Activated CD4-positive, alpha-beta T cell treated with anti-CD3 and anti-CD28 coated beads, Interleukin-2, amount 50 U/mL, for 1 hour (primary cell): ENCODE data around the gene SLC7A6.
A peak's percentile ranks its signal among the peaks of the same experiment; 100 is the strongest.

Source experiments
- DNase-seq: peaks from one replicate; pipeline ENCODE4 v3.0.0-alpha.2; 2020

SLC7A6 gene

DNA sequence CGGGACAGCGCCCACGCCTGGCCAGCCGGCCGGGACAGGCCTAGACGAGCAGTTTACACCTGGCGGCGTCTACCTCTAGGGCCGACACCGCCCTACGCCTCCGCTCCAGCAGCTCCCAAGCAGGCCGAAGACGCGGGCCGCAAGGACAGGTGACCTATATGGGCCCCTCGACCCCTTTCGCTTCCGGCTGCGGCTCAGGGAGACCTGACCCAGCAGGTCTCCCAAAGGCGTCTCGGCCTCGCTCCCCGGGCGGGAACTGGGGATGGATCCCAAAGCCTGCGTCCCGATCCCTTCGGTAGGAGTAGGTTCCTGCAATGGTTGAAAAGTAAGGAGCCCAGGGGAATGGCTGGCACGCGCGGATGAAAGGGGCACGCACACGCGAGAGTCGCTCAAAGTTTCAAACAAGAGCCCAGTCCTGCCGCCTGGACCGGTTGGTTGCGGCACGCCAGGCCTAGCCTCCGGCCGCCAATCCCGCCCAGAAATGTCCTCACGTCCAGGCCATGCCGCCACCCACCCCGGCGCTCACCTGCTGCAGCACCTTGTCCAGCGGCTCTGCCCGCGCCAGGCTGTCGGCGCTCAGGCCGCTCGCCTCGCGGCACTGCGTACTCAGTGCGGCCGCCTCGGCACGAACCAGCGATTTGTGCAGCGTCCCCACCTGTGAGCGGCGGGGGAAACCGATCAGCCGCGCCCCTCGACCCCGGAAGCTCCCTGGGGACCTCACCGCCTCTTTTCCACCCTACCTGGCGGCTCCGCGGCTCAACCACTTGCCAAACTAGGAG, 29.0 kb upstream of the SLC7A6 start:
- no peak for DNase-seq

DNA sequence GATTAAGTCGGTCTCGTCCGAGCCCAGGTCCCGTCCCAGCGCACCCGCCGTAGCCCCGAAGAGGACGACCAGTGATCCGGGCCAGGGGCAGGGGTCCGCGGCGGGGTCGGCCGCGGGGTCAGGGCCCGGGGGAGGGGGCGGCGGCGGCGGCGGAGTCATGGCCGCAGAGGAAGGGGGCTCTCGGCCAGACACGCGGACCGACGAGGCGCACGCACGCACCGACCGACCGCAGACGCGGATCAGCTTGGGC, 28.5 kb upstream of the SLC7A6 start, which contains the start of gene ESRP2:
Gene ESRP2 (minus strand): TSS at position 241 of the 250 bp plus-strand sequence. CDS start 82 bp downstream, at position 159.
- DNase-seq, result no peak

DNA sequence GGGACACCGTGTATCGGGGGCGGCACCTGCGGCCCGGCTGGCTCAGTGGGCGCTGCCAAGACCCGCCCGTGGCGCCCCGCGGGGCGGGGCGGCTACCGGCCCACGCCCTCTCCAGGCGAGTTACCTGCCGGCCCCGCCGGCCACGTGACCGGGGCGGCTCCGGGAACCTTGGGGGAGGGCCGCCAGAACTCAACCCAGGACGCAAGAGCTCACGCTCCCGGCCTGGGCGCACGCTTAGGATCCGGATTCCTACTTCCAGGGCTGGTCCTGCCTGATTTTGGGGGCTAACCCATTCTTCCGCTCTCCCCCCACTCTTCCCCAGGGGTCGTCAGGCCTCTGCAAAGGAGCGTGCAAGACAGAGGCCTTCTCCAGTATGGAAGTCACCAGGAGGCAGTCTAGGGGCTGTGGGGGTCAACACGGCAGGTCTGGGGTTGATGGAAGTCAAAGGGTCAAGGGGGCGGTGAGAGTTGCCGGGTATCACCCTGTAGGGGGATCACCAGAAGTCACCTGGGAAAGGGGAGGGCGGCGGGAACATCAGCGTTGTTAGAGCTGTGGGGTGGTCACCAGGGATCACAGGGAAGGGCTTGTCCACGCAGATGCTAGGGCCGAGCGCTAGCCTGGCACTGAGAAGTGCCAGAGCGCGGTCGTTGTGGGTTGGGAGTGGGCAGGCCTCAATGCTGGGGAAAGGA, 28.0 kb upstream of the SLC7A6 start:
- no peak for DNase-seq

GRCh38 chr16:68236826-68237242, 27.5 kb upstream of the SLC7A6 start:
- DNase-seq, result no peak

DNA sequence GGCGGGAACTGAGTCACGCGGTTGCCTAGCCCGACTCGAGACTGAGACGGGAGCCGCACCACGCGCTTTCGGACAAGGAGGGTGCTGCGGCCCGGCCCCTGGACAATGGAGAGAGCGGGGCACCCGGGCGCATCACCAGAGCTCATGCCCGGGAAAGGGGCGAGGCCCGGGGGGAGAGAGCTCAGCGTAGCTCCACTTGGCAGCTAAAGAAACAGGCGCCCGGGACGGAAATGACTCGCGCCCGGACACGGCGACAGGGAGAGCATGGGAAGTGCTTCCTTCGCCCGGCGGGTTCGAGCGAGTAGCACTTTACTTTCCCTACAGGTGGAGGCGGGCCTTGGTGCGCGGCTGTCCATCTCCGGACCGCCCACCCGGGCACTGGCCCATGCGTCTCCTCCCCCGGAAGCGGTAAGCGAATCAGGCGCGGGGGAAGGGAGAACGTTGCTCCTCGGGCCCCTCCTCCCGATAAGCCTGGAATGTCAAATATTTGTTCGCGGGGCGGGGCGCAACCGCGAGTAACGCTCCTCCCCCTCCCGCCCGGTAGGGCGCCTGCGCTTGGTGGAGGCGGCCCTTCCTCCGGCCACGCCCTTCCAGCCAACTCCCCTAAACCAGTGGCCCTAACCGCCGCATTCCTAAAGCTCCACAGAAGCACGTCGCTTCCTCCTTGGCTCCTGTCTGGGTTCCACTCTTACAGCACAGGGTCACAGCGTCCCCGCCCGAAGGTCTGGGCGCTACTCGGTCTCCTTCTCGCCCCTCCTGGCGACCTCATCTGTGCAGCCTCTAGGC, 26.9 kb upstream of the SLC7A6 start:
- peak; percentile 83 for DNase-seq

DNA sequence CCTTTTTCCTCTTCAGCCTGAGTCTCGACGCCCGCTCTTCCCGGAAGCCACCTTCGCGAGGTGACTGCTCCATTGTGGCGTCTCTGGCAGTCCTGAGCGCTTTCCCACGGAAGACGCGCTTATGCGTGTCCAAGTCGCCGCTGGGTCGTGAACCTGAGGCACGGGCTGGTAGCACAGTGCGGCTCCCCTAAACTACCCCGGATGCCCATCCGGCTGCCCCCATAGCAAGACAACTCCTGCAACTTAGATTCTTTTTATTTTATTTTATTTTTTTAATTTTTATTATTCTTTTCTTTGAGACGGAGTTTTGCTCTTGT, 26.3 kb upstream of the SLC7A6 start:
- DNase-seq, result no peak

DNA sequence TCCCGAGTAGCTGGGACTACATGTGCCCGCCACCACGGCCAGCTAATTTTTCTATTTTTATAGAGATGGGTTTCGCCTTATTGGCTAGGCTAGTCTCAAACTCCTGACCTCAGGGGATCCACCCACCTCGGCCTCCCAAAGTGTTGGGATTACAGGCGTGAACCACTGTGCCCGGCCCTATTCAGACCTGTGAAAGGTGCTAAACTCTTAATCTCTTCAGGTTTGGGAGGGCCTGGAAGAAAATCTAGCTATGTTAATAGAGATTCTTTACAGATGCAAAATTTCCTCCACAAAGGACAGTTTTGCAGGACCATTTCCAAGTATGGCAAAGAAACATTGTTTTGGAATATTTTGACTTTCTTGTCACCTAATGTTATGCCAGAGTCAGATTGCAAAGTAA, 22.2 kb upstream of the SLC7A6 start:
- DNase-seq, result no peak

DNA sequence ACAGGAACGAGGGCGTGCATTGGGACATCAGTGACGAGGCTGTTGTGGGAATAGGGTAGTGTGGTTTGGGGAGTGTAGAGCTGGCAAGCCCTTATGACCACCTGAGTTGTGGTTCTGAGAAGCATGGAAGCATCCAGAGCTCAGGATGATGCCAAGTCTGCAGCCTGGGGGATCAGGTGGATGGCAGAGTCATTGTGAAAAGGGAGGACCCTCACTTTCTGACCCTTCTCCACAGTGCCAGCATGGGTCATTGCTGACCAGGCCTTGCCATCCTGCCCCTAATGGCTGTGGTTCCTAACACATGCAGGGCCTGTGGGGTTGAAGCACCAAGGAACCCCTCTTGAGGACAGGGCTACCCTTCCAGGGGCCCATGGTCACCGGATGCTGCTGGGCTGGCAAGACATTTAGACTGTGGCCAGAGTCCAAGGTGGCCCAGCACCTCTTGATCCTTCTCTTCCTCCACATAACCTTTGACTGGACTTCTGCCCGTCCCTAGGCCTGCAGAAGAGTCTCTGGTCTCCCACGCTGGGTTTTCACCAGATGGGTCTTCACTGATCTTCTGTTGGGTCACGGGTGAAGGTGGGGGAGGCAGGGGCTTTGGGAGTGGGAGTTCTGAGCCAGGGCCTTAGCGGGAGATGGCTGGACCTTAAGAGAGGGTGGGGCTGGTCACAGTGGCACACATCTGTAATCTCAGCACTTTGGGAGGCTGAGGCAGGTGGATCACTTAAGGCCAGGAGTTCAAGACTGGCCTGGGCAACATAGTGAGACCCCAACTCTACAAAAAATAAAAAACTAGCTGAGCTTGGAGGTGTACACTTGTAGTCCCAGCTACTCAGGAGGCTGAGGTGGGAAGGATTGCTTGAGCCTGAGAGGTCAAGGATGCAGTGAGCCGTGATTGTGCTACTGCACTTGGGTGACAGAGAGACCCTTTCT, 21.1 kb upstream of the SLC7A6 start:
- DNase-seq, result no peak

DNA sequence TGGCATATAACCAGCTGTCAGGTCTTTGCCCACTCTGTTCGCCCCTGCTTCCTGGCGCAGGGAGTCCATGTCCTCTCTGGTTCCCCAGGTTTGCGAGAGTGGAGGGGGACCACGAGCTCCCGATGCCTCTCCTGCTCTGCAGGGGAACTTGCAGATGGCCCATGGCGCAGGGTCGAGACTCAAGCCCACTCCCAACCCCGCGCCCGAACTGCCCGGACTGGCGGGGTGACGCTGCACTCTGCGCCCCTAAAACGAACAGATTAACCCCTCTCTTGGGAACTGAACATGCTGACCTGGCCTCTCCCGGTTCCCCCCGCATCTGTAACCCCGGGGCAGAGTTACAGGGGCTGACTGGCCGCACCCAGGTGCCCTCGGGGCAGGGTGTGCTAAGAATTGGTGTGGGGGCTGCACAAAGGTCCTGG, 19.8 kb upstream of the SLC7A6 start:
- DNase-seq, result no peak

DNA sequence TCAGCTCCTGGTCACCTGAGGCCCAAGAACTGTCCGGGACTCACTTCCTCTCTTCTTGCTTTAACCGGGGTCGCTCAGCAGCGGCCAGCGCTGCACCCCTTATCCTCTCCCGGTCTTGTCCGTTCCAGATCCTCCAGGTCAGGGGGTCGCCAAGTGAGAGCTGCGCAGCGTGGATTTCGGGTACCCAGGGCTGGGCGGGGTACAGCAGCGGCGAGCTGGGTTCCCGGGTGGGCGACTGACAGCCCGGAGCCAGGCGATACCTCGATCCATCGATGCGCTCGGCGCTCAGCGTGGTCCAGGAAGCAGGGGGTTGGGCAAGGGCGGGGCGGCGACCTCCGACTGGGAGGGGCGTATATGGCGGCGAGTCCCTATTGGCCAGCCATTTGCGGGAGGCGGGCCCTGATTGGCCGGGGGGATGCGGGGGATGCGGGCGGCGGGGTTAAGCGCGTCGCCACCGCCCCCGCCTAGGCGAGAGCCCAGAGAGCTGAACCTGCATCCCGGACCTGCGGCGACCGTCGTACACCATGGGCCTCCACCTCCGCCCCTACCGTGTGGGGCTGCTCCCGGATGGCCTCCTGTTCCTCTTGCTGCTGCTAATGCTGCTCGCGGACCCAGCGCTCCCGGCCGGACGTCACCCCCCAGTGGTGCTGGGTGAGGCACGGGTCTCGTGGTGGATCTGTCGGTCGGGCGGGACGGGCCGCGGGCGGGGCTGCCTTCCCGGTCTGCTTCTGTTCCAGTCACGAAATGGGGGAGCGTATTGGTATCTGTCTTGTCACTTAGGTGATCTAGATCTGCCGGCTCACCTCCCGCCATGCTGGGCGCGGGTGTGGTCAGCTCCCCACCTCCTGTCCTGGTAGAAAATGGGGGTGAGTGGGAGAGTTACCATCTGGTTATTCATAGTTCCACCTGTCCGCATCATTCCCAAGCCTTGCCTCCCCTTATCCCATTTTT, 19.1 kb upstream of the SLC7A6 start, which contains the start of gene PLA2G15:
Gene PLA2G15 (plus strand): TSS at position 471 of the 951 bp plus-strand sequence. CDS start 54 bp downstream, at position 525.
- DNase-seq, result peak; percentile 97

- no peak for DNase-seq
Measured at GRCh38 chr16:68246121-68246520, 18.2 kb upstream of the SLC7A6 start.

- DNase-seq, result no peak
Measured at GRCh38 chr16:68246666-68247065, 17.7 kb upstream of the SLC7A6 start.

GRCh38 chr16:68247400-68247799, 16.9 kb upstream of the SLC7A6 start:
- DNase-seq, result no peak

- no peak for DNase-seq
Measured at GRCh38 chr16:68247932-68248331, 16.4 kb upstream of the SLC7A6 start.

DNA sequence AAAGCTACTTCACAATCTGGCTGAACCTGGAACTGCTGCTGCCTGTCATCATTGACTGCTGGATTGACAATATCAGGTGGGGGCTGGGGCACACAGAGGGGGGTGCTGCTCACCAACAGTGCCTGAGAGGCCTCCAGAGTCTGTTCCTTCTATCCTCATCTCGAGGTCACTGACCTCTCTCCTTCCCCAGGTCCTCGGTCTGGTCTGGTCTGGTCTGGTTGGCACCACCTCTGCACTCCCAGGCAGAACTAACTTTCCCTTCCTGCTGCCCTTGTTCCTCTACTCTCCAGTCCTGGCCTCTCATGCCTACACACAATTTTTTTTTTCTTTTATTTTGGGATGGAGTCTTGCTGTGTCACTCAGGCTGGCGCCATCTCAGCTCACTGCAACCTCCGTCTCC, 15.0 kb upstream of the SLC7A6 start:
- DNase-seq, result no peak

DNA sequence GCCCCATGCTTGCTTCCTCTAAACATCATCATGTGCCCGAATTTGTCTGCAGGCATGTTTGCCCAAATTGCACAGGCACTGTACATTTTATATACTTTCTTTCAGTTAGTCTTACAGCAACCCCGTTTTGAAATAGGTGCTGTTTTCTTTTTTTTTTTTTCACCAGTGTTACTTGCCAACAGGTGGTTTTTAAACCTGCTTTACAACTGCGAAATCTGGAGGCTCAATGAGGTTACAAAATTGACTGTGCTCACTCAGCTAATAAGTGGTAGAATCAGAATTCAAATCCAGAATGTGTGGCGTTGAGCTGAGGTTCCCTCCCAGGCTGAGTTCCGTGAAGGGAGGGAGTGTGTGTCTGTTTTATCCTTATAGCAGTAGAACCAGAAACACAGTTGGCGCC, 13.4 kb upstream of the SLC7A6 start:
- no peak for DNase-seq

DNA sequence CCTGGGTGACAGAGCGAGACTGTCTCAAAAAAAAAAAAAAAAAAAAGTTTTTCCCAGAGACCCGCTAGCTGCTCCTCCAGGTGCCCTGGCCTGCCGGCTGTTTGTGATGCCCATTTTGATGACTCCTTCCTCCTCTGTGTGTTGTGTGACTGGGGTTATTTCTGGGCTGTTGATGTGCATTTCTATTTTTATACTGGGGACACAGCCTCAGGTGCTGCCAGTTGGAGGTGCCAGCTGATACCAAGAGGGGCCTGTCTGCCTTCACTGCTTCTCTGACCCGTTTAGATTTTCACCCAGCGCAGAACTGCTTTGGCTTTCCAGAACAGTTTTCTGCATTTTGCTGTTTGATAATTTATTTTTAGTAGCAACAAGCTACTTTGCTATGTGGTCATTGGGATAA, 12.5 kb upstream of the SLC7A6 start:
- DNase-seq, result no peak

GRCh38 chr16:68252383-68252782, 11.9 kb upstream of the SLC7A6 start:
- no peak for DNase-seq

DNA sequence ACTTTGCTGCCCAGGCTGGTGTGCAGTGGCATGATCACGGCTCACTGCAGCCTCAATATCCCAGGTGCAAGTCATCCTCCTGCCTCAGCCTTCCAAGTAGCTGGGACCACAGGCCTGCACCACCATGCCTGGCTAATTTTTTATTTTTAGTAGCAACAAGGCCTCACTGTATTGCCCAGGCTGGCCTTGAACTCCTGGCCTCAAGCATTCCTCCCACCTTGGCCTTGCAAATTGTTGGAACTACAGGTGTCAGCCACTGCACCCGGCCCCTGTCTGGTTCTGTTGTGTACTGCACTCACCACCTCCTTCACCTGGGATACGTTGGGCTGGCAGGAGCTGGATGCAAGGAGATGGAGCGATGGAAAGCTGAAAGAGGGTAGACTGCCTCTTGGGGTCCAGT, 10.6 kb upstream of the SLC7A6 start:
- DNase-seq, result no peak

- DNase-seq, result no peak
Measured at GRCh38 chr16:68255712-68256111, 8.6 kb upstream of the SLC7A6 start.

GRCh38 chr16:68257251-68257905, 6.9 kb upstream of the SLC7A6 start:
- no peak for DNase-seq
